DOHH2 (cell line): ENCODE measurements around the gene STMN3.

ENCODE experiments used
- H3F3A ChIP-seq: fragments of 200-600 bp; sonication (generic), shearing (Covaris generic); 2 replicates; pipeline ENCODE4 v1.6.0; 2016; ENCODE audit warnings: antibody characterized with exemption, mild to moderate bottlenecking; ENCODE audit not compliant: control insufficient read depth, insufficient read depth
- H3K27ac ChIP-seq: fragments of 200-600 bp; sonication (generic); 2 replicates; pipeline ENCODE4 v1.5.1; 2014; ENCODE audit warnings: low read depth, mild to moderate bottlenecking, low read length, moderate library complexity
- H3K27me3 ChIP-seq: fragments of 200-600 bp; sonication (generic); 2 replicates; pipeline ENCODE4 v1.6.1; 2014; ENCODE audit warnings: mild to moderate bottlenecking, low read length, mixed read lengths; ENCODE audit not compliant: control insufficient read depth
- H3K36me3 ChIP-seq: fragments of 200-600 bp; sonication (generic); 2 replicates; pipeline ENCODE4 v1.6.1; 2014; ENCODE audit warnings: mild to moderate bottlenecking, low read length, moderate library complexity, mixed read lengths; ENCODE audit not compliant: control insufficient read depth
- H3K4me1 ChIP-seq: fragments of 200-600 bp; sonication (generic); 2 replicates; pipeline ENCODE4 v1.6.1; 2014; ENCODE audit warnings: mild to moderate bottlenecking, low read length, mixed read lengths; ENCODE audit not compliant: control insufficient read depth
- H3K4me2 ChIP-seq: fragments of 200-600 bp; sonication (generic); 2 replicates; pipeline ENCODE4 v1.6.0; 2014; ENCODE audit warnings: mild to moderate bottlenecking, low read length, moderate library complexity
- H3K4me3 ChIP-seq: fragments of 200-600 bp; sonication (generic); 2 replicates; pipeline ENCODE4 v1.5.1; 2014; ENCODE audit warnings: mild to moderate bottlenecking, low read length, mixed read lengths
- H3K79me2 ChIP-seq: fragments of 200-600 bp; sonication (generic); 2 replicates; pipeline ENCODE4 v1.6.1; 2014; ENCODE audit warnings: mild to moderate bottlenecking, low read length, mixed read lengths; ENCODE audit not compliant: control insufficient read depth
- H3K9me2 ChIP-seq: fragments of 200-600 bp; sonication (generic); replicated peaks from 2 replicates; pipeline ENCODE4 v1.6.1; 2014; ENCODE audit warnings: mild to moderate bottlenecking, low read length, mixed read lengths; ENCODE audit not compliant: control insufficient read depth
- H3K9me3 ChIP-seq: fragments of 200-600 bp; sonication (generic); 2 replicates; pipeline ENCODE4 v1.6.1; 2014; ENCODE audit warnings: antibody characterized with exemption, low read length, mixed read lengths; ENCODE audit not compliant: control insufficient read depth, insufficient read depth
- H4K20me1 ChIP-seq: fragments of 200-600 bp; sonication (generic); 2 replicates; pipeline ENCODE4 v1.6.0; 2014; ENCODE audit warnings: low read depth, mild to moderate bottlenecking, antibody characterized with exemption, low read length, moderate library complexity; ENCODE audit not compliant: control insufficient read depth, insufficient read depth
- EZH2phosphoT487 ChIP-seq: fragments of 200-600 bp; sonication (generic); IDR thresholded peaks from 2 replicates; pipeline ENCODE4 v1.6.1; 2017; ENCODE audit warnings: borderline replicate concordance, mild to moderate bottlenecking, antibody characterized with exemption, low read length, moderate library complexity, mixed read lengths
- TF ChIP-seq, protein P1 (sequence below): fragments of 200-600 bp; sonication (generic); IDR thresholded peaks from one replicate; pipeline ENCODE4 v1.5.1; 2014; ENCODE audit warnings: antibody characterized with exemption, mild to moderate bottlenecking, low read depth, low read length; ENCODE audit not compliant: poor library complexity, severe bottlenecking

Gene STMN3

DNA sequence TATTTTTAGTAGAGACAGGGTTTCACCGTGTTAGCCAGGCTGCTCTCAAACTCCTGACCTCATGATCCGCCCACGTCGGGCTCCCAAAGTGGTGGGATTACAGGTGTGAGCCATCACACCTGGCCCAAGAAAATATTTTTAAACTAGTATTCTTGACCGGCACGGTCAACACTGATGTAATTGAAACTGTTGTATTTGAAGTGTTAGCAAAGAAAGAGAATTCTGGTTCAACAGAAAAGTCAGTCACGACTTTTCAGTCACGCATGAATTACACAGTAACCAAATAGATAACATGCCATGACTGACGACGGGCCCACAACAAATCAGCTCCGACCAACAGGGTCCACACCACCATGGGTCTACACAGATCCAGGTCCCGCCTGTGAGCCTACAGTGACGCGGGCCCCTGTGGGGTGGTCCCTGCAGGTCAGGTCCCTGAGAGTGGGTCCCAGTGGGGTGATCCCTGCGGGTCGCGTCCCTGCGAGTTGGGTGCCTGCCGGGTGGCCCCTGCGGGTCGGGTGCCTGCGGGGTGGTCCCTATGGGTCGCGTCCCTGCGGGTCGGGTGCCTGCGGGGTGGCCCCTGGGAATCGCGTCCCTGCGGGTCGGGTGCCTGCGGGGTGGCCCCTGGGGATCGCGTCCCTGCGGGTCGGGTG lies 27.3 kb downstream of the STMN3 start:
- TF ChIP-seq, protein P1, sequence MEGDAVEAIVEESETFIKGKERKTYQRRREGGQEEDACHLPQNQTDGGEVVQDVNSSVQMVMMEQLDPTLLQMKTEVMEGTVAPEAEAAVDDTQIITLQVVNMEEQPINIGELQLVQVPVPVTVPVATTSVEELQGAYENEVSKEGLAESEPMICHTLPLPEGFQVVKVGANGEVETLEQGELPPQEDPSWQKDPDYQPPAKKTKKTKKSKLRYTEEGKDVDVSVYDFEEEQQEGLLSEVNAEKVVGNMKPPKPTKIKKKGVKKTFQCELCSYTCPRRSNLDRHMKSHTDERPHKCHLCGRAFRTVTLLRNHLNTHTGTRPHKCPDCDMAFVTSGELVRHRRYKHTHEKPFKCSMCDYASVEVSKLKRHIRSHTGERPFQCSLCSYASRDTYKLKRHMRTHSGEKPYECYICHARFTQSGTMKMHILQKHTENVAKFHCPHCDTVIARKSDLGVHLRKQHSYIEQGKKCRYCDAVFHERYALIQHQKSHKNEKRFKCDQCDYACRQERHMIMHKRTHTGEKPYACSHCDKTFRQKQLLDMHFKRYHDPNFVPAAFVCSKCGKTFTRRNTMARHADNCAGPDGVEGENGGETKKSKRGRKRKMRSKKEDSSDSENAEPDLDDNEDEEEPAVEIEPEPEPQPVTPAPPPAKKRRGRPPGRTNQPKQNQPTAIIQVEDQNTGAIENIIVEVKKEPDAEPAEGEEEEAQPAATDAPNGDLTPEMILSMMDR, result no peak
- TF ChIP-seq EZH2phosphoT487, result no peak
- peaks cover 24% of the 10 kb centered on the region for H3K36me3 ChIP-seq
- H3K79me2 ChIP-seq, result peaks cover 76% of the 10 kb centered on the region
- H3K4me2 ChIP-seq, result peak overlapping the region; percentile 86
- H3F3A ChIP-seq, result peaks cover 17% of the 10 kb centered on the region; the same call in 1 of the 2 replicates
- H3K4me3 ChIP-seq, result peak overlapping the region; percentile 85
- H3K4me1 ChIP-seq, result peaks cover 37% of the 10 kb centered on the region
- no peaks in the 10 kb centered on the region for H3K27me3 ChIP-seq
- H3K27ac ChIP-seq, result peak overlapping the region; percentile 72
- H4K20me1 ChIP-seq, result no peaks in the 10 kb centered on the region
- H3K9me2 ChIP-seq, result no peaks in the 10 kb centered on the region
- H3K9me3 ChIP-seq, result no peaks in the 10 kb centered on the region

DNA sequence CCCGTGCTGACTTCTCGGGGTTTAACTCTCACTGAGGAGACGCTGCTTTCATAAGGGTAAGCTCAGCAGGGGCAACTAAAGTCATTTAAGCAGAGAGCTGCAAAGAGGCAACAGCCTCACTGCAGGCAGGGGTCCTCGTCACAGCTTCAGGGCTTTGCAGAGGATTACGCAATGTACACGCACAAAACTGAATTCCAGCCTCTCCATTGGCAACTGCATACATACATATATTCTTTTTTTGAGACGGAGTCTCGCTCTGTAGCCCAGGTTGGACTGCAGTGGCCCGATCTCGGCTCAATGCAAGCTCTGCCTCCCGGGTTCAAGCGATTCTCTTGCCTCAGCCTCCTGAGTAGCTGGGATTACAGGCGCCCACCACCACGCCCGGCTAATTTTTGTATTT lies 28.7 kb downstream of the STMN3 start:
- Histone ChIP-seq H3K36me3 (peaks cover 21% of the 10 kb centered on the region), H3K27me3 (no peaks in the 10 kb centered on the region), H3K9me2 (no peaks in the 10 kb centered on the region), H3K4me2 (no peak overlapping the region), H3F3A (peaks cover 13% of the 10 kb centered on the region; the same call in 1 of the 2 replicates), H3K79me2 (peaks cover 89% of the 10 kb centered on the region), H3K9me3 (no peaks in the 10 kb centered on the region), H3K4me3 (no peak overlapping the region), H3K4me1 (peaks cover 26% of the 10 kb centered on the region), H4K20me1 (no peaks in the 10 kb centered on the region), H3K27ac (no peak overlapping the region)
- TF ChIP-seq, protein P1, result no peak
- TF ChIP-seq EZH2phosphoT487, result no peak

DNA sequence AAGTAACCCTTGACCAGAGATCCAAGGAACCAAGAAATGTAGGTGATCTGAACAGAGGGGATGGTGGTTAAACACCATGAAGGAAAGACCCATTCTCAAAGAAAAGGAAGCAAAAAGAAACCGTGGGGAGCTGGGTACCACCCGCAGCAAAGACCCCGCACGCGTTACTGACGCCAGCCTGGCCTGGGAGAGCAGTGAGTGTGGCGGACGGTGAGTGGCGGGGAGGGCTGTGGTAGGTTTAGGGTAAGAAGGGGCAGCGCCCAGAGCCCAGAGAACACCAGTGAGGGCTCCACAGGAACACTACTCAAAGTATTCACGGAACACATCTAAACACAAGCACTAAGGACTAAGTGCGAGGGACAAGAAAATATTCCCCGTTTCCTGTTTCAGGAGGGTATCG lies 30.5 kb downstream of the STMN3 start:
- H3K79me2 ChIP-seq, result peaks cover 88% of the 10 kb centered on the region
- H3K9me2 ChIP-seq, result no peaks in the 10 kb centered on the region
- H3K27me3 ChIP-seq, result no peaks in the 10 kb centered on the region

More for the DNA sequence above, 30.5 kb downstream of the STMN3 start:
- no peak for TF ChIP-seq EZH2phosphoT487
- TF ChIP-seq, protein P1, result no peak
- Histone ChIP-seq H3K4me1 (peaks cover 10% of the 10 kb centered on the region), H3K27ac (no peak overlapping the region), H4K20me1 (no peaks in the 10 kb centered on the region), H3K4me2 (no peak overlapping the region), H3K36me3 (peaks cover 25% of the 10 kb centered on the region), H3K4me3 (no peak overlapping the region), H3K9me3 (no peaks in the 10 kb centered on the region), H3F3A (peaks cover 6% of the 10 kb centered on the region; the same call in 1 of the 2 replicates)
